ENCODE measurements around the gene SNX1.
A peak's percentile ranks its signal among the peaks of the same experiment; 100 is the strongest.
"Not testable (repeated sequence)": the region's sequence is repeated elsewhere in the genome, so short reads cannot be mapped to it uniquely, and the experiment has no call there.

Gene SNX1, protein sequence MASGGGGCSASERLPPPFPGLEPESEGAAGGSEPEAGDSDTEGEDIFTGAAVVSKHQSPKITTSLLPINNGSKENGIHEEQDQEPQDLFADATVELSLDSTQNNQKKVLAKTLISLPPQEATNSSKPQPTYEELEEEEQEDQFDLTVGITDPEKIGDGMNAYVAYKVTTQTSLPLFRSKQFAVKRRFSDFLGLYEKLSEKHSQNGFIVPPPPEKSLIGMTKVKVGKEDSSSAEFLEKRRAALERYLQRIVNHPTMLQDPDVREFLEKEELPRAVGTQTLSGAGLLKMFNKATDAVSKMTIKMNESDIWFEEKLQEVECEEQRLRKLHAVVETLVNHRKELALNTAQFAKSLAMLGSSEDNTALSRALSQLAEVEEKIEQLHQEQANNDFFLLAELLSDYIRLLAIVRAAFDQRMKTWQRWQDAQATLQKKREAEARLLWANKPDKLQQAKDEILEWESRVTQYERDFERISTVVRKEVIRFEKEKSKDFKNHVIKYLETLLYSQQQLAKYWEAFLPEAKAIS

DNA sequence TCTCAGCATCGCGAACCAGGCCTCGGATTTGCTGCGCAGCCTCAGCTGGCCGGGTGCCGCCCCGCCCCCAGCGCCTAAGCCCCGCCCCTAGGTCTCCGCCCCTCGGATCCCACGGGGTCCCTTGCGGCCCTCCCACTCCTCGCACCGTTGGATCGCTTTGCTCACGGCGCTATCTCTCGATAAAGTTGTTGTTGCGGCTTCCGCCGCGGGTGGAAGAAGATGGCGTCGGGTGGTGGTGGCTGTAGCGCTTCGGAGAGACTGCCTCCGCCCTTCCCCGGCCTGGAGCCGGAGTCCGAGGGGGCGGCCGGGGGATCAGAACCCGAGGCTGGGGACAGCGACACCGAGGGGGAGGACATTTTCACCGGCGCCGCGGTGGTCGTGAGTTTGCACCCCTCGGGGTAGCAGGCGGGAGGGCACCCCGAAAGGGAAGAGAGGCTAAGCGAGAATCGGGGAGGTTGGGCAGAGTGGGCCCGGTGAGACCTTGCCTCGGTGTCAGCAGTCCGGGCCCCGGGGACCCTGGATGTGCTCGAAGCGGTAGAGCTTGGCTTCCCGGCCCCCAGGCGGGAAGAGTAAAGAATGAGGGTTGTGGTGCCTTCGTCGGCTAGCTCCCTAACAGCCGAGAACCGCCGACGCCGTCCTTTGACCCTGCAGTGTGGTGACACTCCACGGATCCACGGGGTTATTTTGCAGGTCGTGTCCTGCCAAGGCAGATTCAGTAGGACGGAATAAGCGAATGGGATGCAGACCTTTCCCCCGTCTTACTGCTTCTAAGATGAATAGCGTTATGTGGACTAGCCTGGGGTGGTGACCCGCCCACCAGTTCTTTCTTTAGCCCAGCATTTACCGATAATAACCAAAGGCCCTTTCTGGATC, at the start of gene SNX1:
SNX1 (plus strand) TSS at position 188 of the 873 bp plus-strand sequence; CDS start at position 220, 32 bp downstream.
- peak; percentile 97 for DNase-seq

DNA sequence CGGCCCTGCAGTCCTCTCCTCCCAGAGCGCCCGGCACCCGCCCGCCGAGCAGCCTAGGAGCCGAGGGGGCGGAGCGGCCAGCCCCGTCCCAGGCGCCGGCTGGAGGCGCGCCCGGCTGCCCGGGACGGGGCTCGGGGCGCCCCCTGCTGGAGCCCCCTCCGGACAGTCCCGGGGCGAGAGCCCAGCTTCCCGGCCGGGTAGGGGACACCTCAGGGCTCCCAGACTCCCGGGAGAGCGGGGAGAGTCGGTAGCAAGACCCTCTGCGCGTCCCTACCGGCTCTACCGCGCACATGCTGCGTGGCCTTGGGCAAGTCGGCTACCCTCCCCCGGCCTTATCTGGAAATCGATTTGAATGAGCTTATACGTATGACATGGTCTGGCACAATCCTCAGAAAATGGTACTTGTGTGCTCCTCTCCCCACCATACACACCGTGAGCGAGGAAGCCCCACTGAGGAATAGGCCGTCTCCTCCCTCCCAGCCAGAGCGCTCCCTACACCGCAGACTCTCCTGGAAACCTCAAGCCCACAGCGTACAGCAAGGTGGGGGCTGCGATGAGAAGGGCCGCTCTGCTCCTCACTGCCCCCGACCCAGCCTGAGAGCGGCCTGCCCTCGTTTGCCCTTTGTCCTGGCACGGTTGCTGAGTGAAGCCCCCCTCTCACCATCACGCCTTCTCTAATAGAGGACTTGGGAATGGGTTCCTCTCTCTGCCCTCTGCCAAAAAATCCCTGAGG, 49.2 kb upstream of the SNX1 start, which contains the start of gene DAPK2:
DAPK2 (minus strand) TSS at position 65 of the 733 bp plus-strand sequence. CDS start 6,224 bp downstream, outside the sequence.
- DNase-seq = peak; percentile 83

DNA sequence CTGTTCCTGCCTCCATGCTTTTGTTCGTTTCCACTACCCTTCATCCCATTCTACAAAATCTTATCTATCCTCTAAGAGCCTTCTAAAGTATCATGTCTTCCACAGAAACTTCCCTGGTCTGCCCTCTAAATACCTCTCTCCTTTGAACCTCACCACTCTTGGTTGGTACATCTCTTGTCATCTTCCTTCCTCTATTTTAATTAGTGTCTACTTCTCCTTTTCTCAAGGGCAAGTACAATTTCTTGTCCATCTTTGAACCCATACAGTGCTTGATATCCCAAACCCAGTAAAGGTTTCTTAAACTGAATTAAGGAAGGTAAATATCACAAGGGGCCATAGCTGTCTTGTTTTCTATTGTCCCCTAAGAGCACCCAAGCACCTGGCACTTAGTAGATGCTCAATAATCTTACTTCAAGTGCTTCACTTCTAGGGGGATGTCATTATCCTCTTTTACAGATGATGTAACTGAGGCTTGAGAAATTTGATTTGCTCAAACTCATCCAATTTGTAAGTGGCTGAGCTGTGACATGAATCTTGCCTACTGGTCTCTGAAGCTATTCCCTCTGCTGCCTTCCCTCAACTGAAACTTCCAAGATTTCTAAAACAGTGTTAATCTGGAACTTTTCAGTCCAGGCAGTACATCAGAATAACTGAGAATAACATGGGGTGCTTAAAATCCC, 46.9 kb upstream of the SNX1 start:
- DNase-seq = peak; percentile 48

DNA sequence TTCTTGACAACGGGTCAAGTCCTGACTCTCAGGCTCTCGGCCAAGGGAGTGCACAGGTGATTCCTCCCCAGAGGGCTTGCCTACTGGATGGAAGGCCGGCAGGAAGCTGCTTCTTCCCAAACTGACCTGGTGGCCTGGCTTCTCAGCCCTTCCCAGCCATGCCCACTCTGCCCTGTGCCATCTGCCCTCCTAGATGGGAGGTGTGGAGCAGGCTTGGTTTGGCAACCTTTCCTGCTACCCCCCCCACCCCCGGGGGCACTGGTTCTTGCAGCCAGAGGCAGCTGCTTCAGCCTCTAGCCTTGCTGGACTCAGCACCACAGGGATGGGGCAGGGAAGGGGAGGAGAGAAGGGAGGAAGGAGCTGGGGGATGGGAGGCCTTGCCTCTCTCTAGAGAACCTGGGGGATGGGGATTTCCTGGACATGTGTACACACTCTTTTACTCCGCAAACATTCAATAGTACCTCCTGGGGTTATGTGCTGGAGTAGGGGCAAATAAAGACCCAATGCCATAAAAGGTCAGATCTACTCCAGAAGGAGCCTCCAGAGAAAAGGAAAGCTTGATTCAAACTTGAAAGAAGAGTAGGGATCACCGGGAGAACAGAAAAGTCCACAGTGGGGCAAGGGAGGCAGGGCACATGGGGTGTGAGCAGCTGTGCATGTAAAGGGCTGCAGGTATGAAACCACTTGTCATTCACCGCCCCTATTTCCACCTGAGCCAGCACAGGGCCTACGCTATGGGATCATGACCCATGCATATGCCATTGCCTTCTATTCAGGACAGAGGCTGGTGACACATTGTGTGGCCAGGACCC, 45.3 kb upstream of the SNX1 start:
- DNase-seq = no peak

DNA sequence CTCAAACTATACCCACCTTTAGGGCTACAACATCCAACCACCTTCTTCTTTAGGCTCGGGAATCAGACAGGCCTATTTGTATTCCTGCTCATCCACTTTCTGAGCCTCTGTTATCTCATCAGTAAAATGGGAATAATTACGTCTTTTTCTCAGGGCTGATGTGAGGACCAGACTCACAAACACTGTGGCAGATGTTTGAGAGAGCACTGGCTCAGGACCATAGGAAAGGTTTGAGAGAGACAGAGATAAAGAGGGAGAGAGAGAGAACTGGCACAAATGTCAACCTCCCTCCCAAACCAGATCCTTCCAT, 44.7 kb upstream of the SNX1 start:
- DNase-seq = no peak

DNA sequence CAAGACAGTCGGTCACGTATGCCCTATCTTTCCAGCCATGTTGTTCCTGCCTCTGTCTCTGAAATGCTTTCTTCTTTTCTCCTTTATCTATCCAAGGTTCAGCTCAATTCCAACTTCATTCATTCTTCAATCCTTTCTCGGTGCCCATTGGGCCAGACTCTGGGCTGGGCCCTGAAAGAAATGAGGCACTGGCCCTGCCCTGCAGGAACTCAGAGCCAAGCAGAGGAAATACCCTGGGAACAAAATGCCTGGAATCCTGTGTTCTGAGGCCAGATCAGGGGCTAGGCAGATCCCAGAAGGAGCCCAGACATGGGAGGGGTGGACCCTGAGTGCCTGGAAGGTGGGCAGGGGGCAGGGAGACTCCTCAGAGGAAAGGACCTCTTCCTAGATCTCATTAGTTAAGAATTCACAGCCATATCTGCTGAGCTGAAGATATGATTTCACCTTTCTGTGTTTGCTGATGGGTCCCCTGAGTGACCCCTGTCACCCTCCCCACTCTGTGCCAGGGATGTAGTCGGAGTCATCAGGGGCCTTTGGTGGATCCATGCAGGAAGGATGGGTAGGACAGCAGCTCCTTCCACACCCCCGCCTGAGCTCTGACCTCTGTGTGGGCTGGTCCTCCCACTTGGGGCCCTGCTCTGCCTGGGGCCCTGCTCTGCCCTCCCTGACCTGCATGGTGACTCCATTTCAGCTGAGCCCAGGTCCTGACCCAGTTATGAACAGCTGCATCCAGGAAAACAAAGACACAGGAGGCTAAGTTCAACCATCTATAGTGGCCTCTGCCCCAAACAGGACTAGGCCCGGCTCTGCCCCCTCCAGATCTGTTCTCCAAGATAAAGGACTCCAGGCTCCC, 44.1 kb upstream of the SNX1 start:
- no peak for DNase-seq

DNA sequence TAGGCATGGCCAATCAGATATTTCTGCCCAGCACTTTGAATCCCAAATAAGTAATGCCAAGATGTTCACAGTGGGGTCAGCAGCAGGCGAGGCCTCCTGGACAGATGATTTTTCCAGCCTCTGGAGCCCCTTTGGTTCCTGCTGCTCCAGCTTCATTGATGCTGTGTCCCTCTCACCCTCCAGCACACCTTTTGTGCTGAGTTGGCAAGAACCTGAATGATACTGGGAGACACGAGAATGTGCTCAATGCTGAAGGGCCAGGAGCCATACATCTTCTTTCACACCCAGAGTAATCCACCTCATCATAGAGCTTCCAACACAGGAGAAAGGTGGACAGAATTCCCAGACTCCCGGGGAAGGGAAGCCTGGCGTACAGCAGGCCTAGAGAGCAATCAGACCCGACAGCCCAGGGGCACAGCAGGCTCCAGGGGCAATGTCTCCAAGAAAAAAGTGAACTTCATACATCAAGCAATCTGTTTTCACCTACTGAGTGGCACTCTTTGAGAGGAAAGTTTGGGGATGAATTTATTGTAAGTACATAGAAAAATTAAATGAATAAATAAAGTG, 42.8 kb upstream of the SNX1 start:
- no peak for DNase-seq

DNA sequence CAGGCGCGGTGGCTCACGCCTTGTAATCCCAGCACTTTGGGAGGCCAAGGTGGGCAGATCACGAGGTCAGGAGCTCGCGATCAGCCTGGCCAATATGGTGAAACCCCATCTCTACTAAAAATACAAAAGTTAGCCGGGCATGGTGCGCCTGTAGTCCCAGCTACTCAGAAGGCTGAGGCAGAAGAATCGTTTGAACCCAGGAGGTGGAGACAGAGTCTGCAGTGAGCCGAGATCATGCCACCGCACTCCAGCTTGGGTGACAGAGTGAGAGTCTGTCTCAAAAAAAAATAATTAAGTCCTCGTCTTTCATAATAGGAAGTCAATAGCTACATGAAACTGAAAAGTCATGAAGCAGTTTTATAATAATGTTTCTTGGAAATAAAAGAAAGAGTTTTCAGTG, 42.1 kb upstream of the SNX1 start:
- DNase-seq = not testable (repeated sequence)

DNA sequence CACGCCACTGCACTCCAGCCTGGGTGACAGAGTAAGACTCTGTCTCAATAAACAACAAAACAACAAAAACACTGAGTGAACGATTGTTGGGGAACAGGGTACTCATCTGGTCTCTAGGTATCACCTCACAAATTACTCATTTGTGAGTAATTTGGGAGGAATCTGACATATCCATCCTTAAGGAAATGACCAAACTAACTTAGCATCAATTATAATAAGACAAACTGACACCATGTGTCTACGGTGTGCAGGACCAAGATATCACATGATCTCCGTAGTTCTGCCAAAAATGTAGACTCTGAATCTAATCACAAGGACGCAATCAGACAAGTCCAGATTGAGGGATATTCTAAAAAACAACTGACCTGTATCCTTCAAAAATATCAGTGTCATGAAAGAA, 37.5 kb upstream of the SNX1 start:
- DNase-seq = no peak

DNA sequence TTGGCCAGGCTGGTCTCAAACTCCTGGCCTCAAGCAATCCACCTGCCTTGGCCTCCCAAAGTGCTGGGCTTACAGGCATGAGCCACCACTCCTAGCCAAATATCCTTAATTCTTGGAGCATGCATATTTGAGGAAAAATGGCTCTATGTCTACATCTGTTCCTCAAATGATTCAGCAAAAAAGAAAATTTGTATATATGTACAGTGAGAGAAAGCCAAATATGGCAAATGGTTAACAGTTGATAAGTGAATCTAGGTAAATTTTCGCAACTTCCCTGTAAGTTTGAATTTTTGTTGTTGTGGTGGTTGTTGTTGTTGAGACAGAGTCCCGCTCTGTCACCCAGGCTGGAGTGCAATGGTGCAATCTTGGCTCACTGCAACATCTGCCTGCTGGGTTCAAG, 36.7 kb upstream of the SNX1 start:
- peak; percentile 61 for DNase-seq

DNA sequence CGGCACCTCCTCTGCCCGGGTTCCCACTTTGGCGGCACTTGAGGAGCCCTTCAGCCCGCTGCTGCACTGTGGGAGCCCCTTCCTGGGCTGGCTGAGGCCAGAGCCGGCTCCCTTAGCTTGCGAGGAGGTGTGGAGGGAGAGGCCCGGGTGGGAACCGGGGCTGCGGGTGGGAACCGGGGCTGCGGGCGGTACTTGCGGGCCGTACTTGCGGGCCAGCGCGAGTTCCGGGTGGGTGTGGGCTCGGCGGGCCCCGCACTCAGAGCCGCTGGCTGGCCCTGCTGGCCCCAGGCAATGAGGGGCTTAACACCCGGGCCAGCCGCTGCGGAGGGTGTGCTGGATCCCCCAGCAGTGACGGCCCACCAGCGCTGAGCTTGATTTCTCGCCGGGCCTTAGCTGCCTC, 35.1 kb upstream of the SNX1 start:
- DNase-seq = no peak

DNA sequence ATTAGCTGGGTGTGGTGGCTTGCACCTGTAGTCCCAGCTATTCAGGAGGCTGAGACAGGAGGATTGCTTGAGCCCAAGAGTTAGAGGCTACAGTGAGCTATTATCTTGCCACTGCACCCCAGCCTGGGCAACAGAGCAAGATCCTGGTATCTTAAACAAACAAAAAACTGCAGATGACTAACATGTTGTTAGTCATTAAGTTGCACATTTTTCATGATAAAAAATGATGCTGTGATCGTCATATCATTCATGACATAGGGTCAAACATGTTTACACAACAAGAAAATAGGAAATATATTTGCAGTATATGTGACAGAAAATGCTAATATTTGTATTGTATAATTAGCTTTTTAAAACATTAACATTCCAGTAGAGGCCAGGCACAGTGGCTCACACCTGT, 29.3 kb upstream of the SNX1 start:
- no peak for DNase-seq

DNA sequence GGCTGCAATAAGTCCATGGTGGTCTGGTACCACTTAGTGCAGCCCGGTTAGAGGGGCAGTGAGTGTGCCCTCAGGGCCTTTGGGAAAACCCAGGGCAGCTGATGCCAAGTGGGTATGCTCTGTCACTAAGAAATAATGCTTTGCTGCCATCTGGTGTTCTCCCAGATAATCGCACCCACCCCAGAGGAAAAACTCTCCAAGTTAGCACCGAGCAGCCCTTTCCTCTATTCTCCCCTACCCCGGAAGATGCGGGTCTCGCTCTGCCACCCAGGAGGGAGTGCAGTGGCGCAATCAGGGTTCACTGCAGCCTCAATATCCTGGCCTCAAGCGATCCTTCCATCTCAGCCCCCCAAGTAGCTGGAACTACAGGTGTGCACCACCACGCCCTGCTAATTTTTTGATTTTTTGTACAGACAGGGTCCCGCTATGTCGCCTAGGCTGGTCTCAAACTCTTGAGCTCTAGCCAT, 28.2 kb upstream of the SNX1 start:
- peak; percentile 88 for DNase-seq

DNA sequence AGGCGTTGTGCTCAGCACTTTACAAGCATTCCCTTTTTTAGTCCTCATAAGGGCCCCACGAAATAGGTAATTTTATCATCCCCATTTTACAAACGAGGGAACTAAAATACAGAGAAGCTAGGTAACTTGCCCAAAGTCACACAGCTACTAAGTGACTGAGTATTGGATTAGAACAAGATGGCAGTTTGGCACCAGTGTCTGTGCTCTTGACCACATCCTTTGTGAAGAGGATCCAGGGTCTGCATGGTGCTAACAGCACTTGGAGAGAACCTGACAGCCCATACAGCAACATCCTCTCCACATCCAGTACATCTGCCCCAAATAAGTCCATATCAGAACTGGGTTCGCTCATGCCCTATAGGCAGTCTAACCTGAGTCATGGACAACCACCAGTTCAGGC, 27.6 kb upstream of the SNX1 start:
- no peak for DNase-seq

DNA sequence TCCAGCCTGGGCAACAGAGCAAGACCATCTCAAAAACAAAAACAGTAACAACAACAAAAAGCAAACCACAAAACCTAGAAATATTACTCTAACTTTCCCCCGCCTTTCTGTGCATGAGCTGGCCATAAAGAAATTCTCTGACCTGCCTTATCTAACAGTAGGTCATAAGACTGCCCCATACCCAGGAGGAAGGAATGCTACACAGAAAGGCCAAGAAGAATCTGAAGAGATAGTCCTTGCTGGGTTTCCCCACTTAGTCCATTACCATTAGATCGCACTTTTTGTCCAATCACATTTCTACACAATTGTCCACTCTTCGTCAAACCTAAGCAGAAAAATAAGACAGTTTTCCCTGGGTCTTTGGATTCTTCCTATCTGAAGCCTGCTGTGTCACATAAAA, 25.7 kb upstream of the SNX1 start:
- DNase-seq = no peak

DNA sequence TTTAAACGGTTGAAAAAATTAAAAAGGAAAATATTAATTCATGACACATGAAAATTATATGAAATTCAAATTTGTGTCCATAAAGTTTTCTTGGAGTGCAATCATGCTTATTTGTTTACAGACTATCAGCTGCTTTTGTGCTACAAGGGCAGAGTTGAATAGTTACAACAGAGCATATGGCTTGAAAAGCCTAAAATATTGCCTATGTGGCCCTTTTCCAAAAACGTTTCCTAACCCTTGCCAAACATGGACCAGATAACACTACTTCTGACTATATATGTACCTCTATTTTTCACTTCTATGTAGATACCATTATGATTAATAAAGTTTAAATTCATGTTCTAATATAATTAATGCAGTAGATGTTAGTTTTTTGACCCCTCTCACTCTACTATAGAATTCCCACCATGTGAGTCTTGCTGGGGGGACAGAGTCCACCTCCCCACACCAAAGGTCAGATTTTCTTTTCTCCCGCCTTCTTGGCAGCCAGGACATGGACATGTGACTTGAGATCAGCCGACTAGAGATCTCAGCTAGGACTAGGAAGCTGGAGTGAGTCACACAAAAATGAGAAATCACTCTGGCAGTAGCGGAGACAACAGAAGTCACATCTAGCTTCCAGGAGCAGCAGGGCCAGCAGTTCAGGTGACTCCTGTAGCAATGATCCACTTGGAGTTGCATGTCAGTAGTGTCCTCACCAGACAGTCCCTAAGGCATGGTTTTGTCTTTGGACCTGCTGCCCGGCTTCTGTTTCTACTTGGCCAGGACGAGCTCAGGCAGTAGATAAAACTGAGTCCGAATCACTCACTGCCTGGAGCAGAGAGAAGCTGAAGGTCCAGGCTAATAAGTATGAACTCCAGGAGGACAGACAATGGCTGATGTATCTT, 24.6 kb upstream of the SNX1 start:
- no peak for DNase-seq

DNA sequence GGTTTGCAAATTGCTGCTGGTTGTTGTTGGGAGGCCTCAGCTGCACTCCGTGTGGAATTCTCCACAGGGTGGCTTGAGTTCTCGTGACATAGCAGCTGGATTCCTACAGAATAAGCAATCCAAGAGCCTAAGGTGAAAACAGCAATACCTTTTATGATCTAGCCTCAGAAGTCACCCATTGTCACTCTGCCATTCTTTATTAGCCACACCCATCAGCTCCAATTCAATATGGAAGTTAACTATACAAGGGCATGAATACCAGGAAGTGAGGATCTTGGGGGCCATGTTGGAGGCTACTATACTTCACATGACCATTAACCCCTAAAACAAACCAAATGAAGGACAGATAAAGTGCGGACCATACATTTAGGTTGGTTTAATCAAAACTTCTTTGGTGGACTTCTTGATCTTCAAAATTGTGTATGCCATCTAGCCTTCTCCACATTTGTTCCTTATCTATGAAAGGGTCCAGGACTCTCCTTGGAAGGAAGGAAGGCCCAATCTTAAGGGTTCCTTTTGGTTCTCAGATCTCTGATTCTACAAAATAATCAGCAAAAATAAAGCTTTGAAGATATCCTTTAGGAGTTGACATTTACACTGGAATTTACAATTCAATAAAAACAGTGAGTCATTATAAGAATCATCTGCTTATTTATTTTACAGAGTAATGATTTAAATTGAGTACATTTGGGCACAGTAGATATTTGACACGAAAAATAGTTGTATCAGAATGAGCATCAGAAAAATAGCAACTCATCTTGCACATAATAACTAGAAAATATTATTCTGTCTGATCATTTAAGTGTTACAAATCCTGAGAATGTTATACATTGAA, 23.6 kb upstream of the SNX1 start:
- DNase-seq = no peak

DNA sequence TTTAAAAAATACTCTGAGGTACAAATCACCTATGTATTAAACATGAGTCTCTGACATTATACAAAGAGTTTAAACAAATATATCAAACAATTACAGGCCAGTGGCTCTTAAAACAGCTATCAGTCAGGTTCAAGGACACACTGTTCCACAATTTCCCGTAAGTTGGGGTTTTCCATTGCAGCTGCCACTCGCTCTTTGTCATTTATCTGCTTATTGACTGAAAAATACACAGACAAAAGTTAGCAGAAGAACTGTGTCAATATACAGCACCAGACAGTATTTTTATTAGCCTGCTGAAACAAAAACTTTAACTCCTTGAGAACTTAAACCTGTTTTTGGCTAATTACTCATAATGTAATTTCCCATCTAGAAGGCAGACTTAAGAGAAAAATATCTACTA, 23.0 kb upstream of the SNX1 start:
- DNase-seq = no peak

All from hematopoietic multipotent progenitor cell treated with erythropoietin and hydrocortisone succinate and interleukin-3 and kit ligand, for 6 days (in vitro differentiated cells).